ENCODE data around the gene CAPN8.

DNA sequence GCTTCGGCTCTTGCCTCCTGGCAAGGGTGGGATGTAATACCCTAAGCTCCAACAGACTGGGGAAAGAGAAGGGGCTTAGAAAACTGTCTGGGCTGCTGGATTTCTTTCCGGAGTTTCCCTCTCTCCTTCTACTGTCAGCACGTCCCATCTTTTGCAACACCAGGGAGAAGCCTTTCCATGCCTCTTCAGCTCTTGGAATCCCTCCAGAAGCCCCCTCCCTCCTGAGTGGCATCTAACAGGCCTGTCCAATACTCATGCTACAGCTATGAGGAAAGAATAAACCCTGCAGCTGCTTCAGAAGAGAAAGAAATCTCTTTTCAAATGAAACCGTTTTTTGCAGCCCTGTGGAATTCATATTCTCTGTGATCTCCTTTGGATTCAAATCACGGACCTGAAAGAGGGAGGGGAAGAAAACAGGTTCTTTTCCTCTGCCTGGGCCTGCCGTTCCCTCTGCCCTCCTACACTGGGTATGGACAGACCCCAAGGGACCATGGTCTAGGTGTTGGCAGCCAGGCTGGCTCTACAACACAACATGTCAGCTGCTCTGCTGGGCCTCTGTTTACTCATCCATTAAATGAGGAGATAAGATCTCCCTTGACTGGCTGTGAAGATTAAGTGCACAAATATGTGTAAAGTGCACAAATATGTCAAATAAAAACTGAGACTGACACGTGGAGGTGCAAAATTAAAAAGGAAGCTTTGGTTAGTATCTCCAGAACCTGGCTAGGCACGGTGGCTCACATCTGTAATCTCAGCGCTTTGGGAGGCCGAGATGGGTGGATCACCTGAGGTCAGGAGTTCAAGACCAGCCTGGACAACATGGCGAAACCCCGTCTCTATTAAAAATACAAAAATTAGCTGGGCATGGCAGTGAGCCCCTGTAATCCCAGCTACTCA, 40.8 kb upstream of the CAPN8 start:
- TF ChIP-seq, protein P1, sequence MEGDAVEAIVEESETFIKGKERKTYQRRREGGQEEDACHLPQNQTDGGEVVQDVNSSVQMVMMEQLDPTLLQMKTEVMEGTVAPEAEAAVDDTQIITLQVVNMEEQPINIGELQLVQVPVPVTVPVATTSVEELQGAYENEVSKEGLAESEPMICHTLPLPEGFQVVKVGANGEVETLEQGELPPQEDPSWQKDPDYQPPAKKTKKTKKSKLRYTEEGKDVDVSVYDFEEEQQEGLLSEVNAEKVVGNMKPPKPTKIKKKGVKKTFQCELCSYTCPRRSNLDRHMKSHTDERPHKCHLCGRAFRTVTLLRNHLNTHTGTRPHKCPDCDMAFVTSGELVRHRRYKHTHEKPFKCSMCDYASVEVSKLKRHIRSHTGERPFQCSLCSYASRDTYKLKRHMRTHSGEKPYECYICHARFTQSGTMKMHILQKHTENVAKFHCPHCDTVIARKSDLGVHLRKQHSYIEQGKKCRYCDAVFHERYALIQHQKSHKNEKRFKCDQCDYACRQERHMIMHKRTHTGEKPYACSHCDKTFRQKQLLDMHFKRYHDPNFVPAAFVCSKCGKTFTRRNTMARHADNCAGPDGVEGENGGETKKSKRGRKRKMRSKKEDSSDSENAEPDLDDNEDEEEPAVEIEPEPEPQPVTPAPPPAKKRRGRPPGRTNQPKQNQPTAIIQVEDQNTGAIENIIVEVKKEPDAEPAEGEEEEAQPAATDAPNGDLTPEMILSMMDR (IDR thresholded peaks at IDR 0.05) = no peak
- no peak for TF ChIP-seq POLR2A (IDR thresholded peaks at IDR 0.05)
